Breast epithelium (tissue), 3 donors: ENCODE results near the gene RP9.

ENCODE experiments used
- POLR2A ChIP-seq: fragments of 450-650 bp; IDR thresholded peaks from one replicate; pipeline ENCODE4 v1.6.1; 2016; ENCODE audit warnings: antibody characterized with exemption, mild to moderate bottlenecking, moderate library complexity
- TF ChIP-seq, protein P1 (sequence below), 3 donors: fragments of 450-650 bp; IDR thresholded peaks; one replicate each; pipeline ENCODE4 v1.5.1; 2016 to 2017; ENCODE audit warnings: antibody characterized with exemption in 3 of 3, mild to moderate bottlenecking in 3 of 3, moderate library complexity in 3 of 3

DNA sequence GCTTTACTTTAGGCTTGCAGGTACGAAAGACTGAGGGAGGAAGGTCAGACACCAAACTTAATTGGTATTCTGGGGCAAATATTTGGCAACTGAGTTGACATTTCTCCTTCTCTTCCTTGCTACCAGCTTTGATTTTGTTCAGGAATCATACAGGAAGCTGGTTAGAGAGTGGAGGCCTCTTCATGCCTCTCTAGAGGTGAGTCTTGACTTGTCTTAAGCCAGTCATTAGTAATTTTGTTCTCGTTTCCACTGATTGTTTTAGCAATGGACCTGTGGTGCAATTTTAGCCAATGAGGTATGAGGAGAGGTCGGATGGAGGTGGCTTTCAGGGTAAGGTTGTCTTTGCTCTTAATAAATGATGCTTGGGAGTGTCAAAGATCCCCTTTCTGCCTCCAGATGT lies 2.4 kb upstream of the RP9 start:
- TF ChIP-seq, protein P1, sequence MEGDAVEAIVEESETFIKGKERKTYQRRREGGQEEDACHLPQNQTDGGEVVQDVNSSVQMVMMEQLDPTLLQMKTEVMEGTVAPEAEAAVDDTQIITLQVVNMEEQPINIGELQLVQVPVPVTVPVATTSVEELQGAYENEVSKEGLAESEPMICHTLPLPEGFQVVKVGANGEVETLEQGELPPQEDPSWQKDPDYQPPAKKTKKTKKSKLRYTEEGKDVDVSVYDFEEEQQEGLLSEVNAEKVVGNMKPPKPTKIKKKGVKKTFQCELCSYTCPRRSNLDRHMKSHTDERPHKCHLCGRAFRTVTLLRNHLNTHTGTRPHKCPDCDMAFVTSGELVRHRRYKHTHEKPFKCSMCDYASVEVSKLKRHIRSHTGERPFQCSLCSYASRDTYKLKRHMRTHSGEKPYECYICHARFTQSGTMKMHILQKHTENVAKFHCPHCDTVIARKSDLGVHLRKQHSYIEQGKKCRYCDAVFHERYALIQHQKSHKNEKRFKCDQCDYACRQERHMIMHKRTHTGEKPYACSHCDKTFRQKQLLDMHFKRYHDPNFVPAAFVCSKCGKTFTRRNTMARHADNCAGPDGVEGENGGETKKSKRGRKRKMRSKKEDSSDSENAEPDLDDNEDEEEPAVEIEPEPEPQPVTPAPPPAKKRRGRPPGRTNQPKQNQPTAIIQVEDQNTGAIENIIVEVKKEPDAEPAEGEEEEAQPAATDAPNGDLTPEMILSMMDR (IDR thresholded peaks at IDR 0.05), result no peak
- no peak for TF ChIP-seq POLR2A
